GM21825 (cell line): ENCODE measurements around the gene ITGAV.
A peak's percentile ranks its signal among the peaks of the same experiment; 100 is the strongest.

Source experiments
- ATAC-seq: cut with Tn5 transposase; IDR thresholded peaks from one replicate; pipeline ENCODE4 v1.9.1; 2021; ENCODE audit warnings: mild to moderate bottlenecking, moderate library complexity; ENCODE audit not compliant: unreplicated experiment

The ITGAV gene

GRCh38 chr2:186612026-186612425, 22.2 kb downstream of the ITGAV start:
- no peak for ATAC-seq

GRCh38 chr2:186612555-186613440, 22.9 kb downstream of the ITGAV start:
- no peak for ATAC-seq

- ATAC-seq = no peak
Observed at GRCh38 chr2:186614373-186614772, 24.5 kb downstream of the ITGAV start.

GRCh38 chr2:186617148-186617547, 27.3 kb downstream of the ITGAV start:
- no peak for ATAC-seq

- no peak for ATAC-seq
Observed at GRCh38 chr2:186617771-186618170, 27.9 kb downstream of the ITGAV start.

GRCh38 chr2:186618696-186619095, 28.8 kb downstream of the ITGAV start:
- ATAC-seq = no peak

- no peak for ATAC-seq
Observed at GRCh38 chr2:186623084-186623483, 33.2 kb downstream of the ITGAV start.

- no peak for ATAC-seq
Observed at GRCh38 chr2:186624276-186624675, 34.4 kb downstream of the ITGAV start.

- ATAC-seq = no peak
Observed at GRCh38 chr2:186629250-186629996, 39.6 kb downstream of the ITGAV start.

- ATAC-seq = no peak
Observed at GRCh38 chr2:186632417-186632816, 42.6 kb downstream of the ITGAV start.

- ATAC-seq = no peak
Observed at GRCh38 chr2:186634701-186635100, 44.8 kb downstream of the ITGAV start.

- no peak for ATAC-seq
Observed at GRCh38 chr2:186636800-186637496, 47.1 kb downstream of the ITGAV start.

GRCh38 chr2:186637497-186637800, 47.6 kb downstream of the ITGAV start:
- ATAC-seq = no peak

- ATAC-seq = peak; percentile 63
Observed at GRCh38 chr2:186639939-186640338, 50.1 kb downstream of the ITGAV start.

- no peak for ATAC-seq
Observed at GRCh38 chr2:186641132-186641806, 51.4 kb downstream of the ITGAV start.

GRCh38 chr2:186641807-186642321, 52.0 kb downstream of the ITGAV start:
- peak; percentile 86 for ATAC-seq

GRCh38 chr2:186644791-186645190, 54.9 kb downstream of the ITGAV start:
- no peak for ATAC-seq

GRCh38 chr2:186645999-186646398, 56.1 kb downstream of the ITGAV start:
- ATAC-seq = no peak

- no peak for ATAC-seq
Observed at GRCh38 chr2:186648130-186648529, 58.3 kb downstream of the ITGAV start.

- no peak for ATAC-seq
Observed at GRCh38 chr2:186653511-186653910, 63.7 kb downstream of the ITGAV start.

GRCh38 chr2:186659383-186659782, 69.5 kb downstream of the ITGAV start:
- no peak for ATAC-seq
